Gastrocnemius medialis (tissue), 4 donors: Measurements from ENCODE around the gene SLC25A29. TPM values are rescaled to one million over a fixed set of nuclear protein-coding genes. Genes with fewer than 3 reads are reported as not detected.

ENCODE experiments used
- ATAC-seq, 2 donors: fragments of 150-250 bp; one replicate each; pipeline ENCODE4 v1.9.1; 2016
- DNase-seq, 2 donors: peaks; one replicate each; pipeline ENCODE4 v3.0.0-alpha.2; 2019
- H3K27ac ChIP-seq, 4 donors: fragments of 200-600 bp; sonication (generic); 1 replicate in 1 of 4; 2 replicates in 3 of 4; pipeline ENCODE4 v1.5.1; 2016 to 2018; ENCODE audit warnings: mild to moderate bottlenecking in 2 of 4, moderate library complexity in 1 of 4
- H3K27me3 ChIP-seq, 3 donors: fragments of 200-600 bp; sonication (generic) in 2 of 3; 1 replicate in 1 of 3; 2 replicates in 2 of 3; pipeline versions ENCODE4 v1.5.1 to v1.6.0; 2016 to 2019; ENCODE audit warnings: mild to moderate bottlenecking in 1 of 3, moderate library complexity in 1 of 3
- H3K36me3 ChIP-seq, 2 donors: fragments of 200-600 bp; sonication (generic) in 1 of 2; one replicate each; pipeline ENCODE4 v1.5.1; 2017 to 2018
- H3K4me1 ChIP-seq, 2 donors: fragments of 200-600 bp; sonication (generic) in 1 of 2; one replicate each; pipeline ENCODE4 v1.5.1; 2016 to 2017; ENCODE audit warnings: mild to moderate bottlenecking in 2 of 2
- H3K4me3 ChIP-seq, 4 donors: fragments of 200-600 bp; sonication (generic) in 3 of 4; 1 replicate in 1 of 4; 2 replicates in 3 of 4; pipeline ENCODE4 v1.5.1; 2016 to 2019; ENCODE audit warnings: mild to moderate bottlenecking in 2 of 4
- H3K9me3 ChIP-seq, 3 donors: fragments of 200-600 bp; sonication (generic) in 2 of 3; 1 replicate in 1 of 3; 2 replicates in 2 of 3; pipeline ENCODE4 v1.5.1; 2016 to 2019
- POLR2A ChIP-seq, 2 donors: fragments of 450-650 bp; IDR thresholded peaks; one replicate each; pipeline ENCODE4 v1.6.1; 2017; ENCODE audit warnings: antibody characterized with exemption in 2 of 2, mild to moderate bottlenecking in 2 of 2, moderate library complexity in 2 of 2
- in situ Hi-C, 4 donors: fragments of 200-750 bp; cut with MboI; loops; one replicate each; pipeline versions ENCODE4 v1.15.0 to v1.8.0; 2017; ENCODE audit warnings: low sequenced_read_pairs in 4 of 4
- intact Hi-C: fragments of 100-400 bp; cut with DNase I; formaldehyde crosslinking; loops from one replicate; pipeline ENCODE4 v1.15.1; 2023; ENCODE audit warnings: low total_unique reads
- total RNA-seq, 4 donors: library from RNA; depleted of rRNA; stranded (reverse); fragments of >200 nt; gene quantifications; one replicate each; pipeline versions ENCODE4 v1.1.0 to v1.2.3, GENCODE V29; 2016
- TF ChIP-seq, protein P1 (sequence below), 5 experiments: fragments of 450-650 bp in 3 of 5; fragments of 200-600 bp in 2 of 5; sonication (generic) in 2 of 5; IDR thresholded peaks in 4 of 5; conservative IDR thresholded peaks in 1 of 5; 1 replicate in 4 of 5; 2 replicates in 1 of 5; pipeline ENCODE4 v1.5.1; 2016 to 2019; ENCODE audit warnings: antibody characterized with exemption in 5 of 5, mild to moderate bottlenecking in 3 of 5, moderate library complexity in 3 of 5

SLC25A29 gene
- total RNA-seq, 4 donors from 2014 or later: 9.0 to 17.4 (median 13.4) TPM

DNA sequence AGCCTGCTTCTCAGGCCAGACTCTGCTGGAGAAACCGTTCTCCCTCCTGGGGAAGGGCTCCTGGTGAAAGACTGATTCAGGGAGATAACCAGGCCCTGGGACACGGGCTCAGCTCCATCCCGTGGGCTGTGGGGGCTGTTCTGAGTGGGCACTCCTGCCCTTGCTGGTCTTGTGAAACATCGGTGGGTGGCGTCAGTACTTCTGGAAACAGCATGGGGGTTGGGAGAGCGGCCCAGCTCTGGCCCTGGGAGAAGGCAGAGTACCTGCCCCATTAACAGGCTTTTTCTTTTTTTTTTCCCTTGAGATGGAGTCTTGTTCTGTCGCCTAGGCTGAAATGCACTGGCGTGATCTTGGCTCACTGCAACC, 17.7 kb upstream of the SLC25A29 start:
- H3K36me3 ChIP-seq: no peaks in the 10 kb centered on the region
- no peaks in the 10 kb centered on the region for H3K4me1 ChIP-seq
- H3K27ac ChIP-seq: no peak overlapping the region
- DNase-seq (no peak), ATAC-seq (no peak)
- H3K4me3 ChIP-seq: no peak overlapping the region
- no peaks in the 10 kb centered on the region for H3K27me3 ChIP-seq
- no peaks in the 10 kb centered on the region for H3K9me3 ChIP-seq
- TF ChIP-seq, protein P1, sequence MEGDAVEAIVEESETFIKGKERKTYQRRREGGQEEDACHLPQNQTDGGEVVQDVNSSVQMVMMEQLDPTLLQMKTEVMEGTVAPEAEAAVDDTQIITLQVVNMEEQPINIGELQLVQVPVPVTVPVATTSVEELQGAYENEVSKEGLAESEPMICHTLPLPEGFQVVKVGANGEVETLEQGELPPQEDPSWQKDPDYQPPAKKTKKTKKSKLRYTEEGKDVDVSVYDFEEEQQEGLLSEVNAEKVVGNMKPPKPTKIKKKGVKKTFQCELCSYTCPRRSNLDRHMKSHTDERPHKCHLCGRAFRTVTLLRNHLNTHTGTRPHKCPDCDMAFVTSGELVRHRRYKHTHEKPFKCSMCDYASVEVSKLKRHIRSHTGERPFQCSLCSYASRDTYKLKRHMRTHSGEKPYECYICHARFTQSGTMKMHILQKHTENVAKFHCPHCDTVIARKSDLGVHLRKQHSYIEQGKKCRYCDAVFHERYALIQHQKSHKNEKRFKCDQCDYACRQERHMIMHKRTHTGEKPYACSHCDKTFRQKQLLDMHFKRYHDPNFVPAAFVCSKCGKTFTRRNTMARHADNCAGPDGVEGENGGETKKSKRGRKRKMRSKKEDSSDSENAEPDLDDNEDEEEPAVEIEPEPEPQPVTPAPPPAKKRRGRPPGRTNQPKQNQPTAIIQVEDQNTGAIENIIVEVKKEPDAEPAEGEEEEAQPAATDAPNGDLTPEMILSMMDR (IDR thresholded peaks at IDR 0.05 in 4 of 5, conservative IDR thresholded peaks at IDR 0.05 in 1 of 5): no peak
- no peak for TF ChIP-seq POLR2A (IDR thresholded peaks at IDR 0.05)
- in situ Hi-C loops: no loop called here
- intact Hi-C loops: no loop called here

DNA sequence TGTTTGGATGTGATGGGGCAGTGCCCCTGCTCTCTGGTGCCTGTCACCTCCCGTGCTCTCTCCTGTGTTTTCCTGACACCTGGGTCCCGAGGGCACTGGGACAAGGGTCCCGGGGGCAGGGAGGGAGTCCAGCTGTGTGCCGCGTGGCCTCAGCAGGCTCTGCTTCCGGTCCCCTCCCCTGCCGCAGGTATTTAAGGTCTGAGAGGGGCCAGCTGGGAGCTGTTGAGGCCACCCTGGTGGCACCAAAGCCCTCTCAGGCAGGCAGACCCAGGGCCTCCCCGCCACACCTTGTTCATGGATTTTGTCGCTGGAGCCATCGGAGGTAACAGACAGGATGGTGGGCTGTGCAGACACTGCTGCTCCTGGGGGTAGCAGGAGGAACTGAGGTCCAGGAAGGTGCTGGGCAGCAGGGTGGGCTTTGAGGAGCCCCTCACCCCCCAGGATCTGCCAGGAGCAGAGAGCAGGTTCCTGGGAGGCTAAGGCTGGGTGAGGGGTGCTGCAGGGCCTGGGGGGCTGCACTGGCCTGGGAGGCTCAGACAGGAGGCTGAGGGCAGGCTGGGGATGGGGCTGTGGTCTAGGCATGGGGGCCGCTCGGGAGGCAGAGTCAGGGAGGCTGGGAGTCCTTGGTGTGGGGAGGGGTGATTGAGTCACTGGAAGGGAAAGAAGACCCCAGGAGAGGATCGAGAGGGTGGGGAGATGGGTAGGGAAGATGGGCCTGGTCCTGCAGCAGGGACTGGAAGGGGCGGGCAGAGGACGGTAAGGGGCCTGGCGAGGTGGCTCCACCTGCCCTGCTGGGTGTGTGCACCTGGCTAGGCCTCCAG, 17.1 kb upstream of the SLC25A29 start, which contains the start of gene SLC25A47:
TSS of gene SLC25A47 (plus strand) at position 219 of the 821 bp plus-strand sequence. CDS start at position 295, 76 bp downstream.
- no peak within 1 kb of the TSS for H3K27ac ChIP-seq
- no peaks in the 10 kb centered on the region for H3K27me3 ChIP-seq
- in situ Hi-C loops (no loop called here), intact Hi-C loops (no loop called here)
- H3K4me3 ChIP-seq: no peak within 1 kb of the TSS
- TF ChIP-seq, protein P1 (IDR thresholded peaks at IDR 0.05 in 4 of 5, conservative IDR thresholded peaks at IDR 0.05 in 1 of 5): no peak
- no peak for TF ChIP-seq POLR2A (IDR thresholded peaks at IDR 0.05)
- no peaks in the 10 kb centered on the region for H3K9me3 ChIP-seq
- no peaks in the 10 kb centered on the region for H3K4me1 ChIP-seq
- no peaks in the 10 kb centered on the region for H3K36me3 ChIP-seq
- ATAC-seq: no peak
- no peak for DNase-seq

DNA sequence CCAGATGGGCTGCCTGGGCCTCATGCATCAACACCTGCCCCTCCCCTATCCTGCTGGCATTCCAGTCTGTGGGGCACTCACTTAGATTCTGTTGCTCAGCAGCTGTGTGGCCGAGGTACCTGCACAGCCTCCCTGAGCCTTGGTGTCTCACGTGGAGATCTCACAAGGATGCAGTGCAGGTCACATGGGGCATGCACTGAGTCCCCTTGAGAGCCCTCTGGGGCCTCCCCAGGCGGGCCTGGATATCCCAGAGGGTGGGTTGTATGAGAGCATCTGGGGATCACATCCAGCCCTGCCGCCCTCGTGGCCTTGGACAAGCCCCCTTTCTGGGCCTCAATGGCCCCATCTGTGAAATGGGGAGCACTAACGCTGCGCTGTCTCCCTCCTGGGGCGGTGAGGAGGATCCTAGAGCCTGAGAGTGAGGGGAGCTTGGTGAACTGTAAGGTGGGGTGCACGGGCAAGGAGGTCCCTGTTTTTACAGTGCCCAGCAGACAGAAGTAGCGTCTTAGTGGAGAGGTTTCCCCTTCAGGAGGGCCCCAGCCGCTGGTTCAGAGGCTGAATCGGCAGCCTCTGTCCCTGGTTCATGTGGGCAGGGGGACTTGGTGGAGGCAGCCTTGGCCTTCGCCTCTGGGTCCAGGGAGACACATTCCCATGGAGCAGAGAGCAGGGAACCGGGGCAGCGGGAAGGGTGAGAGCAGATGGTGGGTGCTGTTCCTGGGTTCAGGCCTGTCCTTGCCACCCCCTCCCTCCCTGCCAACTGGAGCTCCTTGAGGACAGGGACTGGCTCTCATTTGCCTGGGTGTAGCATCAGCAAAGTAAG, 16.1 kb upstream of the SLC25A29 start:
- intact Hi-C loops (no loop called here), in situ Hi-C loops (no loop called here)
- H3K4me3 ChIP-seq: no peak overlapping the region
- no peaks in the 10 kb centered on the region for H3K27me3 ChIP-seq
- H3K4me1 ChIP-seq: peaks cover 0 to 5% of the 10 kb centered on the region in 2 donors
- ATAC-seq (no peak), DNase-seq (no peak)
- no peaks in the 10 kb centered on the region for H3K36me3 ChIP-seq
- no peaks in the 10 kb centered on the region for H3K9me3 ChIP-seq
- H3K27ac ChIP-seq: no peak overlapping the region
- no peak for TF ChIP-seq POLR2A (IDR thresholded peaks at IDR 0.05)
- TF ChIP-seq, protein P1 (IDR thresholded peaks at IDR 0.05 in 4 of 5, conservative IDR thresholded peaks at IDR 0.05 in 1 of 5): no peak

DNA sequence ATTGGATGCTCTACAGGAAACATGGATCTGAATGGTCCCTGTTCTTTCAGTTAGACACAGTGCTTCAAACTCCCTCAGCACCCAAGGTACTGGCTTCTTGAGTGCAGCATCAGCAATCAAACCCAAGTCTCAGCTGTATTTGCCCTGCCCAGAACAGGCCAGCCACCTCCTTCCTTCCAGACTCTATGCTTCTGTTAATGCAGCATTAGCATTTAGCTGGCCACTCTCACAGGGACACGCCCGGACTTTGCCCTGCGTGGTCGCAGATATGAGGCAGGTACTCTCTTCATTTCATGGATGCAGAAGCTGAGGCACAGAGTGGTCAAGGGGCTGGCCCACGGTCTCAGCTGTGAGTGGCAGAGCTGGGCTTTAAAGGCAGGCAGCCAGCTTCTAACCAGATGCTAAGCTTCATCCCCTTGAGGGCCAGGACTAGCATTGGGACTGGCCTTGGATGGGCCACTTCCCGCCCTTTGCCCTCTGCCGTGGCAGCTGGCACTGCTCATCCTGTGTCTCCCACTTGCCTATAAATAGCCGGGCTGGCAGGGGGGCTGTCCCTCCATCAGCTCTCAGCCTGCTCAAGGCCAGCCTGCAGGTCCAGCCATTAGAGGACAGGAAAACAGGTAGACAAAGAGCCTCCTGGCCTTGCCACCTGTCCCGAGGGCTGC, 15.4 kb upstream of the SLC25A29 start:
- Histone ChIP-seq H3K27ac (no peak overlapping the region), H3K4me3 (no peak overlapping the region), H3K4me1 (peaks cover 0 to 5% of the 10 kb centered on the region in 2 donors), H3K27me3 (no peaks in the 10 kb centered on the region), H3K9me3 (no peaks in the 10 kb centered on the region), H3K36me3 (no peaks in the 10 kb centered on the region)
- no peak for DNase-seq
- intact Hi-C loops (no loop called here), in situ Hi-C loops (no loop called here)
- TF ChIP-seq, protein P1 (IDR thresholded peaks at IDR 0.05 in 4 of 5, conservative IDR thresholded peaks at IDR 0.05 in 1 of 5): no peak
- TF ChIP-seq POLR2A (IDR thresholded peaks at IDR 0.05): no peak
- no peak for ATAC-seq
